Gastrocnemius medialis (tissue), 4 donors: ENCODE measurements around the gene BCAS2. TPM values are rescaled to one million over a fixed set of nuclear protein-coding genes. Genes with fewer than 3 reads are reported as not detected.

ENCODE experiments used
- ATAC-seq, 2 donors: fragments of 150-250 bp; one replicate each; pipeline ENCODE4 v1.9.1; 2016
- DNase-seq, 2 donors: peaks; one replicate each; pipeline ENCODE4 v3.0.0-alpha.2; 2019
- H3K27ac ChIP-seq, 4 donors: fragments of 200-600 bp; sonication (generic); 1 replicate in 1 of 4; 2 replicates in 3 of 4; pipeline ENCODE4 v1.5.1; 2016 to 2018; ENCODE audit warnings: mild to moderate bottlenecking in 2 of 4, moderate library complexity in 1 of 4
- H3K27me3 ChIP-seq, 3 donors: fragments of 200-600 bp; sonication (generic) in 2 of 3; 1 replicate in 1 of 3; 2 replicates in 2 of 3; pipeline versions ENCODE4 v1.5.1 to v1.6.0; 2016 to 2019; ENCODE audit warnings: mild to moderate bottlenecking in 1 of 3, moderate library complexity in 1 of 3
- H3K36me3 ChIP-seq, 2 donors: fragments of 200-600 bp; sonication (generic) in 1 of 2; one replicate each; pipeline ENCODE4 v1.5.1; 2017 to 2018
- H3K4me1 ChIP-seq, 2 donors: fragments of 200-600 bp; sonication (generic) in 1 of 2; one replicate each; pipeline ENCODE4 v1.5.1; 2016 to 2017; ENCODE audit warnings: mild to moderate bottlenecking in 2 of 2
- H3K4me3 ChIP-seq, 4 donors: fragments of 200-600 bp; sonication (generic) in 3 of 4; 1 replicate in 1 of 4; 2 replicates in 3 of 4; pipeline ENCODE4 v1.5.1; 2016 to 2019; ENCODE audit warnings: mild to moderate bottlenecking in 2 of 4
- H3K9me3 ChIP-seq, 3 donors: fragments of 200-600 bp; sonication (generic) in 2 of 3; 1 replicate in 1 of 3; 2 replicates in 2 of 3; pipeline ENCODE4 v1.5.1; 2016 to 2019
- CTCF ChIP-seq, 5 experiments: fragments of 450-650 bp in 3 of 5; fragments of 200-600 bp in 2 of 5; sonication (generic) in 2 of 5; IDR thresholded peaks in 4 of 5; conservative IDR thresholded peaks in 1 of 5; 1 replicate in 4 of 5; 2 replicates in 1 of 5; pipeline ENCODE4 v1.5.1; 2016 to 2019; ENCODE audit warnings: antibody characterized with exemption in 5 of 5, mild to moderate bottlenecking in 3 of 5, moderate library complexity in 3 of 5
- POLR2A ChIP-seq, 2 donors: fragments of 450-650 bp; IDR thresholded peaks; one replicate each; pipeline ENCODE4 v1.6.1; 2017; ENCODE audit warnings: antibody characterized with exemption in 2 of 2, mild to moderate bottlenecking in 2 of 2, moderate library complexity in 2 of 2
- in situ Hi-C, 4 donors: fragments of 200-750 bp; cut with MboI; loops; one replicate each; pipeline versions ENCODE4 v1.15.0 to v1.8.0; 2017; ENCODE audit warnings: low sequenced_read_pairs in 4 of 4
- intact Hi-C: fragments of 100-400 bp; cut with DNase I; formaldehyde crosslinking; loops from one replicate; pipeline ENCODE4 v1.15.1; 2023; ENCODE audit warnings: low total_unique reads
- total RNA-seq, 4 donors: library from RNA; depleted of rRNA; stranded (reverse); fragments of >200 nt; gene quantifications; one replicate each; pipeline versions ENCODE4 v1.1.0 to v1.2.3, GENCODE V29; 2016

BCAS2 gene
- total RNA-seq, 4 donors from 2014 or later, result 23.7 to 32.8 (median 25.2) TPM

GRCh38 chr1:114589122-114589521, 7.7 kb upstream of the BCAS2 start:
- in situ Hi-C loops, result loop anchor here (10.0 to 25.0 kb wide), 3 partner anchors 166 to 176 kb away; partner anchors contain the start of gene CSDE1 (in 3 of the 4)
- ATAC-seq, result peak; percentile 82 to 94
- TF ChIP-seq CTCF (IDR thresholded peaks at IDR 0.05 in 4 of 5, conservative IDR thresholded peaks at IDR 0.05 in 1 of 5) (no peak), POLR2A (IDR thresholded peaks at IDR 0.05) (no peak)

GRCh38 chr1:114588196-114588689, 6.8 kb upstream of the BCAS2 start:
- in situ Hi-C loops, result loop anchor here (10.0 to 25.0 kb wide), 3 partner anchors 167 to 177 kb away; partner anchors contain the start of gene CSDE1 (in 3 of the 4)
- no peaks in the 10 kb centered on the region for H3K27me3 ChIP-seq
- ATAC-seq, result no peak

More at GRCh38 chr1:114589122-114589521, 7.7 kb upstream of the BCAS2 start:
- peaks cover 0 to 68% of the 10 kb centered on the region in 2 donors for H3K36me3 ChIP-seq
- H3K4me3 ChIP-seq, result no peak overlapping the region
- no peak for DNase-seq
- H3K9me3 ChIP-seq, result no peaks in the 10 kb centered on the region
- H3K27me3 ChIP-seq, result no peaks in the 10 kb centered on the region
- intact Hi-C loops, result loop anchor here (10.0 kb wide), 1 partner anchor 774 kb away; the partner anchor contains the start of gene RSBN1
- H3K4me1 ChIP-seq, result peaks cover 27 to 29% of the 10 kb centered on the region in 2 donors
- peak overlapping the region; percentile 59 to 82 (median 64) for H3K27ac ChIP-seq

GRCh38 chr1:114587203-114587991, 6.0 kb upstream of the BCAS2 start:
- peaks cover 0 to 52% of the 10 kb centered on the region in 2 donors for H3K36me3 ChIP-seq
- H3K4me1 ChIP-seq, result peaks cover 26 to 29% of the 10 kb centered on the region in 2 donors
- no peak overlapping the region for H3K4me3 ChIP-seq
- intact Hi-C loops (loop anchor here (10.0 kb wide), 1 partner anchor 773 kb away; the partner anchor contains the start of gene RSBN1), in situ Hi-C loops (loop anchor here (10.0 to 25.0 kb wide), 3 partner anchors 167 to 177 kb away; partner anchors contain the start of gene CSDE1 (in 3 of the 4))
- no peaks in the 10 kb centered on the region for H3K27me3 ChIP-seq
- no peak for DNase-seq
- H3K27ac ChIP-seq, result peak overlapping the region; percentile 59 to 82 (median 64)
- no peaks in the 10 kb centered on the region for H3K9me3 ChIP-seq
- no peak for ATAC-seq
- TF ChIP-seq CTCF (IDR thresholded peaks at IDR 0.05 in 4 of 5, conservative IDR thresholded peaks at IDR 0.05 in 1 of 5), result no peak
- no peak for TF ChIP-seq POLR2A (IDR thresholded peaks at IDR 0.05)

More at GRCh38 chr1:114588196-114588689, 6.8 kb upstream of the BCAS2 start:
- DNase-seq, result no peak
- peaks cover 0 to 59% of the 10 kb centered on the region in 2 donors for H3K36me3 ChIP-seq
- H3K27ac ChIP-seq, result peak overlapping the region; percentile 59 to 82 (median 64)
- no peak overlapping the region for H3K4me3 ChIP-seq
- intact Hi-C loops, result loop anchor here (10.0 kb wide), 1 partner anchor 773 kb away; the partner anchor contains the start of gene RSBN1
- no peaks in the 10 kb centered on the region for H3K9me3 ChIP-seq
- TF ChIP-seq CTCF (IDR thresholded peaks at IDR 0.05 in 4 of 5, conservative IDR thresholded peaks at IDR 0.05 in 1 of 5) (no peak), POLR2A (IDR thresholded peaks at IDR 0.05) (no peak)
- H3K4me1 ChIP-seq, result peaks cover 23 to 29% of the 10 kb centered on the region in 2 donors

DNA sequence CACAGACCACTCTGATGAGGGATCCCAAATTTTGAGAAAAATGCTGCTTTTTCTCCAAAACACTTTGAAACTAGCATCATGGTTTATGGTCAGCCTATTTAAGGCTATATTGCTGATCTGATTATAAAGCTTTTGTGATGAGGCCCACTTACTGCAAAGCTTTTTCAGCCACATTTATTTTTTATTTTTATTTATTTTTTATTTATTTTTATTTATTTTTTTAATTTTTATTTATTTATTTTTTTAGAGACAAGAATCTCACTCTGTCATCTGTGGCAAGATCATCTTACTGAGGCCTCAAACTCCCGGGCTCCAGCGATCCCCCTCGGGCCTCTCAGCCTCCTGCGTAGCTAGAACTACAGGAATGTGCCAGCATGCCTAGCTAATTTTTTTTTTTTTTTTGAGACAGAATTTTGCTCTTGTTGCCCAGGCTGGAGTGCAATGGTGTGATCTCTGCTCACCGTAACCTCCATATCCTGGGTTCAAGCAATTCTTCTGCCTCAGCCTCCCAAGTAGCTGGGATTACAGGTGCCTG, 5.2 kb upstream of the BCAS2 start:
- TF ChIP-seq POLR2A (IDR thresholded peaks at IDR 0.05) (no peak), CTCF (IDR thresholded peaks at IDR 0.05 in 4 of 5, conservative IDR thresholded peaks at IDR 0.05 in 1 of 5) (no peak)
- in situ Hi-C loops, result loop anchor here (10.0 to 25.0 kb wide), 3 partner anchors 168 to 178 kb away; partner anchors contain the start of gene CSDE1 (in 3 of the 4)
- Histone ChIP-seq H3K4me3 (no peak overlapping the region), H3K4me1 (peaks cover 32 to 35% of the 10 kb centered on the region in 2 donors), H3K27me3 (no peaks in the 10 kb centered on the region), H3K36me3 (peaks cover 0 to 44% of the 10 kb centered on the region in 2 donors), H3K9me3 (no peaks in the 10 kb centered on the region), H3K27ac (peak overlapping the region; percentile 59 to 82 (median 64))
- intact Hi-C loops, result loop anchor here (10.0 kb wide), 1 partner anchor 772 kb away; the partner anchor contains the start of gene RSBN1
- ATAC-seq (no peak), DNase-seq (no peak)
